ENCODE measurements around the gene PHLDA1. TPM values are rescaled to one million over a fixed set of nuclear protein-coding genes. Genes with fewer than 3 reads are reported as not detected.

The PHLDA1 gene
- polyA plus RNA-seq, 1 of the 3 experiments (the other 2 are of a cell fraction): 26.2 TPM

DNA sequence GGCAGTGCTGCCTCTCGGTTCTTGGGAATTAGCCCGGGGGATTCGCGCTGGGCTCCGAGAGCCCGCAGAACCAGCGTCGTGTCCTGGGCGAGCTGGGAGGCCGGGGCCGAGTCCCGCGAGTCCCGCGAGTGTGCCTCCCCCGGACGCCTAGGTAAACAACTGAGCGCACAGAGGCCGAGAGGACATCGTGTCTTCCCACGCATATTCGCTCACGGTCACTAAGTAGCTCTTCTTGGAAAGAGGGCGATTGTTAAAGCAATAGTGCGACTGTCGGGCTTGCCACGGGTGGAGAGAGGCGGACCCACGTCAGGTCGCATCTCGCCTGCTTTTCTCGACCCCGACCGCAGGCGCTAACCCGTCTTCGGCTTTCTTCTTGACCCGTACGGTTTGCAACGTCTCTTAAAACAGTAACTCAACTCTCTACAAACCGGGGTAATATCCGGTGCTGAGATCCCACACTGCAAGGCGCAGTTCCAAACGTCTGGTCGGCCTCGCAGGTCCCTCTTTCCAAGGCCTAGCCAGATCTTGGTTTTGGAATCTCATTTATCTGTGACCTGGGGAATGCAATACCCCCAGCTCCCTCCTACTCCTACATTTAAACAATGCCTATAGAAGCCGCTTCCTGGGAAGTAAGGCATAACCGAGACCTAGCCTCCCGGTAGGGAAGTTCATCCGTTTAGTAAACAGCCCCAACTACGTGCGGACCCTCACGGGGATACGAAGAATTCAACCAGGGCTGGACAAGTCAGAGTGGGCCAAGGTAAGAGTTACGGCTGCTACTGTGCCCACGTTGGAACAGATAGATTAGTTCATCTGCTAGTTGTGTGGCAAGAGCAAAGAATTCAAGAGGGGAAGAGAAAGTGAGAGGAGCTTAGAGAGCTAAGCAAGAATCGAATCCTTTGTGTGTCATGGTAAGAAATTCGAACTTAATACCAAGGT is 736 bp upstream of the PHLDA1 start:
- Histone ChIP-seq H3K9me2 (no peaks in the 10 kb centered on the region), H3K36me3 (replicated peaks in 1 of 2; ENCODE audit: control insufficient read depth in 1 of 2, insufficient read depth in 2 of 2, low read length in 1 of 2) (peaks cover 8 to 23% of the 10 kb centered on the region in 2 experiments), H4K20me1 (ENCODE audit: insufficient read depth) (peaks cover 10% of the 10 kb centered on the region; the same call in 1 of the 2 replicates), H3K79me2 (ENCODE audit: insufficient read depth) (peaks cover 41% of the 10 kb centered on the region), H3K9me3 (no peaks in the 10 kb centered on the region), H3K4me1 (ENCODE audit: control insufficient read depth in 1 of 2, insufficient read depth in 2 of 2, low read depth in 1 of 2, low read length in 1 of 2) (peaks cover 10 to 15% of the 10 kb centered on the region in 2 experiments; a peak in 3 of 4 replicates), H3K27ac (ENCODE audit: low read depth in 2 of 2, low read length in 1 of 2) (peak overlapping the region; percentile 69 to 92), H3K9ac (peak overlapping the region; percentile 98), H3K27me3 (ENCODE audit: insufficient read depth) (no peaks in the 10 kb centered on the region), H2AFZ (ENCODE audit: low read depth) (peak overlapping the region; percentile 39; the same call in 1 of the 2 replicates), H3K4me3 (ENCODE audit: low read depth in 2 of 2, low read length in 1 of 2) (peak overlapping the region; percentile 80 to 91), H3F3A (replicated peaks; ENCODE audit: insufficient read depth) (peaks cover 63% of the 10 kb centered on the region), H3K4me2 (peak overlapping the region; percentile 91)
- TF ChIP-seq, protein P1, sequence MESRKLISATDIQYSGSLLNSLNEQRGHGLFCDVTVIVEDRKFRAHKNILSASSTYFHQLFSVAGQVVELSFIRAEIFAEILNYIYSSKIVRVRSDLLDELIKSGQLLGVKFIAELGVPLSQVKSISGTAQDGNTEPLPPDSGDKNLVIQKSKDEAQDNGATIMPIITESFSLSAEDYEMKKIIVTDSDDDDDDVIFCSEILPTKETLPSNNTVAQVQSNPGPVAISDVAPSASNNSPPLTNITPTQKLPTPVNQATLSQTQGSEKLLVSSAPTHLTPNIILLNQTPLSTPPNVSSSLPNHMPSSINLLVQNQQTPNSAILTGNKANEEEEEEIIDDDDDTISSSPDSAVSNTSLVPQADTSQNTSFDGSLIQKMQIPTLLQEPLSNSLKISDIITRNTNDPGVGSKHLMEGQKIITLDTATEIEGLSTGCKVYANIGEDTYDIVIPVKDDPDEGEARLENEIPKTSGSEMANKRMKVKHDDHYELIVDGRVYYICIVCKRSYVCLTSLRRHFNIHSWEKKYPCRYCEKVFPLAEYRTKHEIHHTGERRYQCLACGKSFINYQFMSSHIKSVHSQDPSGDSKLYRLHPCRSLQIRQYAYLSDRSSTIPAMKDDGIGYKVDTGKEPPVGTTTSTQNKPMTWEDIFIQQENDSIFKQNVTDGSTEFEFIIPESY (IDR thresholded peaks at IDR 0.05; ENCODE audit: borderline replicate concordance, low read depth): 0 out of 2 replicates have a peak, but pooled peaks have one; percentile 13
- TF ChIP-seq SMC3 (IDR thresholded peaks at IDR 0.05; ENCODE audit: low read depth, low read length): no peak
- peak; percentile 15 for DNase-seq
- POLR2A ChIA-PET: interaction anchor here (1.1 kb wide), 1 partner anchor 521 kb away, joined by 3 read pairs; the partner anchor contains the start of gene KRR1
- CTCF ChIA-PET: interaction anchor here (0.6 to 12.5 kb wide), 21 partner anchors 10 to 547 kb away, joined by 3 to 166 read pairs (median 4); partner anchors contain the start of gene BBS10
- 42% methylated on average over 38 of the region's 58 CpGs for WGBS (ENCODE audit: low lambda C conversion rate)

DNA sequence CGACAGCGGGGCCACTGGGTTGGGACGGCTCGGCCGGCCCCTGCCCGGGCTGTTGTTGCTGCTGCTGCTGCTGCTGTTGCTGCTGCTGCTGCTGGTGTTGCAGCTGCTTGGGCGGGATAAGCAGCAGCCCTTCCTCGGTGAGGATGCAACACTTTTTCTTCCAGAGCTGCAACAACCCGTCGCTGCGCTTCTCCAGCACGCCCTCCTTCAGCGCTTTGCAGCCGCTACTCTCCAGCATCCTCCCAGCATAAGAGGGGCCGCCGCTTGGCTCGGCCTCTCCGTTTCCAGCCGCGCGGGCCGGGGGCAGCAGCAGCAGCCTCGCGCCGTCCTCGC is 529 bp downstream of the PHLDA1 start:
- no peaks in the 10 kb centered on the region for H3K9me2 ChIP-seq
- peaks cover 10% of the 10 kb centered on the region; the same call in 1 of the 2 replicates for H4K20me1 ChIP-seq (ENCODE audit: insufficient read depth)
- peak overlapping the region; percentile 69 for H3K4me2 ChIP-seq
- POLR2A ChIA-PET: interaction anchor here (0.7 to 1.3 kb wide), 2 partner anchors 218 to 520 kb away, joined by 3 read pairs; partner anchors contain the start of gene KRR1
- H3K36me3 ChIP-seq (replicated peaks in 1 of 2; ENCODE audit: control insufficient read depth in 1 of 2, insufficient read depth in 2 of 2, low read length in 1 of 2): peaks cover 14 to 28% of the 10 kb centered on the region in 2 experiments
- TF ChIP-seq RFX5 (IDR thresholded peaks at IDR 0.05; ENCODE audit: low read length) (no peak), MEF2A (IDR thresholded peaks at IDR 0.05; ENCODE audit: borderline replicate concordance, low read depth) (no peak), SIN3A (IDR thresholded peaks at IDR 0.05; ENCODE audit: borderline replicate concordance, low read depth, low read length) (no peak), YY1 (IDR thresholded peaks at IDR 0.05; ENCODE audit: low read depth) (no peak), GATA2 (CRISPR knock-in tag; IDR thresholded peaks at IDR 0.05) (no peak), RAD21 (IDR thresholded peaks at IDR 0.05; ENCODE audit: low read length) (no peak), ELF1 (IDR thresholded peaks at IDR 0.05) (no peak), FOSL2 (IDR thresholded peaks at IDR 0.05; ENCODE audit: borderline replicate concordance, low read depth) (no peak), RCOR1 (IDR thresholded peaks at IDR 0.05; ENCODE audit: low read length) (no peak), MXI1 (IDR thresholded peaks at IDR 0.05; ENCODE audit: low read depth, low read length) (no peak), POLR2AphosphoS5 (IDR thresholded peaks at IDR 0.05; ENCODE audit: low read depth, low read length) (no peak)
- TF ChIP-seq, protein P2, sequence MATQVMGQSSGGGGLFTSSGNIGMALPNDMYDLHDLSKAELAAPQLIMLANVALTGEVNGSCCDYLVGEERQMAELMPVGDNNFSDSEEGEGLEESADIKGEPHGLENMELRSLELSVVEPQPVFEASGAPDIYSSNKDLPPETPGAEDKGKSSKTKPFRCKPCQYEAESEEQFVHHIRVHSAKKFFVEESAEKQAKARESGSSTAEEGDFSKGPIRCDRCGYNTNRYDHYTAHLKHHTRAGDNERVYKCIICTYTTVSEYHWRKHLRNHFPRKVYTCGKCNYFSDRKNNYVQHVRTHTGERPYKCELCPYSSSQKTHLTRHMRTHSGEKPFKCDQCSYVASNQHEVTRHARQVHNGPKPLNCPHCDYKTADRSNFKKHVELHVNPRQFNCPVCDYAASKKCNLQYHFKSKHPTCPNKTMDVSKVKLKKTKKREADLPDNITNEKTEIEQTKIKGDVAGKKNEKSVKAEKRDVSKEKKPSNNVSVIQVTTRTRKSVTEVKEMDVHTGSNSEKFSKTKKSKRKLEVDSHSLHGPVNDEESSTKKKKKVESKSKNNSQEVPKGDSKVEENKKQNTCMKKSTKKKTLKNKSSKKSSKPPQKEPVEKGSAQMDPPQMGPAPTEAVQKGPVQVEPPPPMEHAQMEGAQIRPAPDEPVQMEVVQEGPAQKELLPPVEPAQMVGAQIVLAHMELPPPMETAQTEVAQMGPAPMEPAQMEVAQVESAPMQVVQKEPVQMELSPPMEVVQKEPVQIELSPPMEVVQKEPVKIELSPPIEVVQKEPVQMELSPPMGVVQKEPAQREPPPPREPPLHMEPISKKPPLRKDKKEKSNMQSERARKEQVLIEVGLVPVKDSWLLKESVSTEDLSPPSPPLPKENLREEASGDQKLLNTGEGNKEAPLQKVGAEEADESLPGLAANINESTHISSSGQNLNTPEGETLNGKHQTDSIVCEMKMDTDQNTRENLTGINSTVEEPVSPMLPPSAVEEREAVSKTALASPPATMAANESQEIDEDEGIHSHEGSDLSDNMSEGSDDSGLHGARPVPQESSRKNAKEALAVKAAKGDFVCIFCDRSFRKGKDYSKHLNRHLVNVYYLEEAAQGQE (IDR thresholded peaks at IDR 0.05; ENCODE audit: low read depth, low read length): no peak
- TF ChIP-seq, protein P3, sequence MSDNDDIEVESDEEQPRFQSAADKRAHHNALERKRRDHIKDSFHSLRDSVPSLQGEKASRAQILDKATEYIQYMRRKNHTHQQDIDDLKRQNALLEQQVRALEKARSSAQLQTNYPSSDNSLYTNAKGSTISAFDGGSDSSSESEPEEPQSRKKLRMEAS (IDR thresholded peaks at IDR 0.05; ENCODE audit: low read depth): no peak
- TF ChIP-seq, protein P4, sequence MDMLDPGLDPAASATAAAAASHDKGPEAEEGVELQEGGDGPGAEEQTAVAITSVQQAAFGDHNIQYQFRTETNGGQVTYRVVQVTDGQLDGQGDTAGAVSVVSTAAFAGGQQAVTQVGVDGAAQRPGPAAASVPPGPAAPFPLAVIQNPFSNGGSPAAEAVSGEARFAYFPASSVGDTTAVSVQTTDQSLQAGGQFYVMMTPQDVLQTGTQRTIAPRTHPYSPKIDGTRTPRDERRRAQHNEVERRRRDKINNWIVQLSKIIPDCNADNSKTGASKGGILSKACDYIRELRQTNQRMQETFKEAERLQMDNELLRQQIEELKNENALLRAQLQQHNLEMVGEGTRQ (IDR thresholded peaks at IDR 0.05; ENCODE audit: borderline replicate concordance, low read depth, low read length): no peak
- CTCF ChIA-PET: interaction anchor here (0.9 to 12.5 kb wide), 17 partner anchors 10 to 546 kb away, joined by 3 to 166 read pairs (median 4); no protein-coding TSS in a partner anchor
- no peaks in the 10 kb centered on the region for H3K9me3 ChIP-seq
- peak overlapping the region; percentile 98 for H3K9ac ChIP-seq
- H3K4me1 ChIP-seq (ENCODE audit: control insufficient read depth in 1 of 2, insufficient read depth in 2 of 2, low read depth in 1 of 2, low read length in 1 of 2): peaks cover 12 to 15% of the 10 kb centered on the region in 2 experiments
- H2AFZ ChIP-seq (ENCODE audit: low read depth): no peak overlapping the region; the same call in 1 of the 2 replicates
- no peaks in the 10 kb centered on the region for H3K27me3 ChIP-seq (ENCODE audit: insufficient read depth)
- peaks cover 48% of the 10 kb centered on the region for H3K79me2 ChIP-seq (ENCODE audit: insufficient read depth)
- H3K4me3 ChIP-seq (ENCODE audit: low read depth in 2 of 2, low read length in 1 of 2): peak overlapping the region; percentile 80 to 91
- no peak for DNase-seq
- peaks cover 69% of the 10 kb centered on the region for H3F3A ChIP-seq (replicated peaks; ENCODE audit: insufficient read depth)
- WGBS (ENCODE audit: low lambda C conversion rate): 2% methylated on average over 6 of the region's 26 CpGs
- peak overlapping the region; percentile 58 to 92 for H3K27ac ChIP-seq (ENCODE audit: low read depth in 2 of 2, low read length in 1 of 2)

Data from SK-N-SH (cell line).